ENCODE measurements around the gene CARMIL3.

GRCh38 chr14:24070285-24071143, 18.7 kb downstream of the CARMIL3 start:
- TF ChIP-seq EZH2 (IDR thresholded peaks at IDR 0.05; ENCODE audit: insufficient read depth, poor library complexity, severe bottlenecking) = no peak
- TF ChIP-seq EZH2phosphoT487 (IDR thresholded peaks at IDR 0.05; ENCODE audit: insufficient read depth, low read depth) = no peak

Measured in GM23248 (cell line).